T-helper 1 cell treated with Interleukin-12 subunit alpha and Interleukin-12 subunit beta and Interleukin-4 antibody, amounts not matched to agents 30 μg/mL and 1 μg/mL, for 36 hours (primary cell): ENCODE results near the gene REXO1.

Experiments
- H3K27ac Mint-ChIP-seq: one replicate; pipeline ENCODE4 v1.8.0; 2021; ENCODE audit warnings: mild to moderate bottlenecking, mixed read lengths
- H3K27me3 Mint-ChIP-seq: one replicate; pipeline ENCODE4 v1.8.0; 2021; ENCODE audit warnings: low read depth, mixed read lengths
- H3K36me3 Mint-ChIP-seq: one replicate; pipeline ENCODE4 v1.8.0; 2021; ENCODE audit warnings: low read depth, mixed read lengths
- H3K4me1 Mint-ChIP-seq: one replicate; pipeline ENCODE4 v1.8.0; 2021; ENCODE audit warnings: low read depth, mixed read lengths
- H3K4me3 Mint-ChIP-seq: one replicate; pipeline ENCODE4 v1.8.0; 2021; ENCODE audit warnings: mild to moderate bottlenecking, moderate library complexity, mixed read lengths
- H3K9me3 Mint-ChIP-seq: one replicate; pipeline ENCODE4 v1.8.0; 2021; ENCODE audit warnings: mixed read lengths

REXO1 gene

GRCh38 chr19:1851654-1852580 is 3.6 kb upstream of the REXO1 start:
- H3K36me3 Mint-ChIP-seq = peaks cover 3% of the 10 kb centered on the region
- H3K27ac Mint-ChIP-seq = no peak overlapping the region
- no peaks in the 10 kb centered on the region for H3K9me3 Mint-ChIP-seq
- H3K4me3 Mint-ChIP-seq = no peak overlapping the region
- H3K4me1 Mint-ChIP-seq = peaks cover 40% of the 10 kb centered on the region
- no peaks in the 10 kb centered on the region for H3K27me3 Mint-ChIP-seq

GRCh38 chr19:1850809-1851653 is 2.7 kb upstream of the REXO1 start:
- peaks cover 45% of the 10 kb centered on the region for H3K4me1 Mint-ChIP-seq
- no peaks in the 10 kb centered on the region for H3K9me3 Mint-ChIP-seq
- H3K36me3 Mint-ChIP-seq = peaks cover 6% of the 10 kb centered on the region
- H3K27ac Mint-ChIP-seq = no peak overlapping the region
- H3K27me3 Mint-ChIP-seq = no peaks in the 10 kb centered on the region
- peak overlapping the region; percentile 21 for H3K4me3 Mint-ChIP-seq

GRCh38 chr19:1849886-1850398 is 1.7 kb upstream of the REXO1 start:
- no peaks in the 10 kb centered on the region for H3K9me3 Mint-ChIP-seq
- H3K36me3 Mint-ChIP-seq = peaks cover 9% of the 10 kb centered on the region
- H3K27ac Mint-ChIP-seq = no peak overlapping the region
- H3K4me3 Mint-ChIP-seq = no peak overlapping the region
- peaks cover 41% of the 10 kb centered on the region for H3K4me1 Mint-ChIP-seq
- no peaks in the 10 kb centered on the region for H3K27me3 Mint-ChIP-seq

- H3K27me3 Mint-ChIP-seq = no peaks in the 10 kb centered on the region
- no peaks in the 10 kb centered on the region for H3K9me3 Mint-ChIP-seq
- H3K4me1 Mint-ChIP-seq = peaks cover 38% of the 10 kb centered on the region
- H3K36me3 Mint-ChIP-seq = peaks cover 9% of the 10 kb centered on the region
- peak overlapping the region; percentile 80 for H3K27ac Mint-ChIP-seq
- H3K4me3 Mint-ChIP-seq = no peak overlapping the region
Measured at GRCh38 chr19:1849132-1849474, 820 bp upstream of the REXO1 start.

GRCh38 chr19:1847684-1848398 is 442 bp downstream of the REXO1 start:
- Mint-ChIP-seq H3K36me3 (peaks cover 7% of the 10 kb centered on the region), H3K27me3 (no peaks in the 10 kb centered on the region), H3K27ac (peak overlapping the region; percentile 92), H3K4me1 (peaks cover 32% of the 10 kb centered on the region), H3K9me3 (no peaks in the 10 kb centered on the region), H3K4me3 (peak overlapping the region; percentile 93)

- peaks cover 7% of the 10 kb centered on the region for H3K36me3 Mint-ChIP-seq
- no peaks in the 10 kb centered on the region for H3K9me3 Mint-ChIP-seq
- peak overlapping the region; percentile 92 for H3K27ac Mint-ChIP-seq
- peak overlapping the region; percentile 93 for H3K4me3 Mint-ChIP-seq
- peaks cover 32% of the 10 kb centered on the region for H3K4me1 Mint-ChIP-seq
- no peaks in the 10 kb centered on the region for H3K27me3 Mint-ChIP-seq
Measured at GRCh38 chr19:1847348-1847683, 967 bp downstream of the REXO1 start.

GRCh38 chr19:1846517-1847204 is 1.6 kb downstream of the REXO1 start:
- Mint-ChIP-seq H3K27ac (peak overlapping the region; percentile 92), H3K4me1 (peaks cover 33% of the 10 kb centered on the region), H3K4me3 (peak overlapping the region; percentile 93), H3K27me3 (no peaks in the 10 kb centered on the region), H3K36me3 (peaks cover 7% of the 10 kb centered on the region), H3K9me3 (no peaks in the 10 kb centered on the region)

GRCh38 chr19:1845642-1846041 is 2.6 kb downstream of the REXO1 start:
- Mint-ChIP-seq H3K27ac (no peak overlapping the region), H3K27me3 (no peaks in the 10 kb centered on the region), H3K4me3 (no peak overlapping the region), H3K9me3 (no peaks in the 10 kb centered on the region), H3K36me3 (peaks cover 7% of the 10 kb centered on the region), H3K4me1 (peaks cover 28% of the 10 kb centered on the region)

GRCh38 chr19:1845125-1845515 is 3.2 kb downstream of the REXO1 start:
- Mint-ChIP-seq H3K36me3 (peaks cover 7% of the 10 kb centered on the region), H3K27ac (no peak overlapping the region), H3K9me3 (no peaks in the 10 kb centered on the region), H3K27me3 (no peaks in the 10 kb centered on the region), H3K4me1 (peaks cover 31% of the 10 kb centered on the region), H3K4me3 (peak overlapping the region; percentile 14)

- peaks cover 27% of the 10 kb centered on the region for H3K4me1 Mint-ChIP-seq
- peak overlapping the region; percentile 14 for H3K4me3 Mint-ChIP-seq
- no peaks in the 10 kb centered on the region for H3K27me3 Mint-ChIP-seq
Measured at GRCh38 chr19:1844513-1845124, 3.7 kb downstream of the REXO1 start.

GRCh38 chr19:1843646-1844394 is 4.5 kb downstream of the REXO1 start:
- no peak overlapping the region for H3K27ac Mint-ChIP-seq
- H3K36me3 Mint-ChIP-seq = peaks cover 7% of the 10 kb centered on the region
- peaks cover 26% of the 10 kb centered on the region for H3K4me1 Mint-ChIP-seq
- H3K27me3 Mint-ChIP-seq = no peaks in the 10 kb centered on the region
- H3K4me3 Mint-ChIP-seq = no peak overlapping the region
- no peaks in the 10 kb centered on the region for H3K9me3 Mint-ChIP-seq

More at GRCh38 chr19:1844513-1845124, 3.7 kb downstream of the REXO1 start:
- Mint-ChIP-seq H3K9me3 (no peaks in the 10 kb centered on the region), H3K36me3 (peaks cover 7% of the 10 kb centered on the region), H3K27ac (no peak overlapping the region)

GRCh38 chr19:1843116-1843515 is 5.2 kb downstream of the REXO1 start:
- H3K27me3 Mint-ChIP-seq = no peaks in the 10 kb centered on the region
- no peaks in the 10 kb centered on the region for H3K9me3 Mint-ChIP-seq
- no peak overlapping the region for H3K27ac Mint-ChIP-seq
- H3K4me1 Mint-ChIP-seq = peaks cover 24% of the 10 kb centered on the region
- H3K36me3 Mint-ChIP-seq = peaks cover 7% of the 10 kb centered on the region
- no peak overlapping the region for H3K4me3 Mint-ChIP-seq
